Body of pancreas (tissue), 4 donors: ENCODE results near the gene ZFP14. TPM values are rescaled to one million over a fixed set of nuclear protein-coding genes. Genes with fewer than 3 reads are reported as not detected.
A peak's percentile ranks its signal among the peaks of the same experiment; 100 is the strongest.
"Not testable (repeated sequence)": the region's sequence is repeated elsewhere in the genome, so short reads cannot be mapped to it uniquely, and the experiment has no call there.

Experiments
- ATAC-seq: fragments of 150-250 bp; one replicate; pipeline ENCODE4 v1.9.1; 2016
- DNase-seq, 4 donors: peaks; one replicate each; pipeline ENCODE4 v3.0.0-alpha.2; 2019
- H3K27ac ChIP-seq, 4 donors: fragments of 200-600 bp; sonication (generic); 1 replicate in 3 of 4; 2 replicates in 1 of 4; pipeline versions ENCODE4 v1.5.1 to v1.6.1; 2016 to 2019; ENCODE audit warnings: mild to moderate bottlenecking in 1 of 4, mixed read lengths in 1 of 4, moderate library complexity in 1 of 4
- H3K27me3 ChIP-seq, 2 donors: fragments of 200-600 bp; sonication (generic); one replicate each; pipeline ENCODE4 v1.6.0; 2016; ENCODE audit warnings: mild to moderate bottlenecking in 1 of 2
- H3K36me3 ChIP-seq, 2 donors: fragments of 200-600 bp; sonication (generic); replicated peaks in 1 of 2; 2 replicates each; pipeline ENCODE4 v1.5.1; 2016; ENCODE audit warnings: low read depth in 2 of 2; ENCODE audit not compliant: insufficient read depth in 1 of 2
- H3K4me1 ChIP-seq: fragments of 200-600 bp; sonication (generic); one replicate; pipeline ENCODE4 v1.6.0; 2016
- H3K4me3 ChIP-seq, 2 donors: fragments of 200-600 bp; sonication (generic); 1 replicate in 1 of 2; 2 replicates in 1 of 2; pipeline ENCODE4 v1.5.1; 2016 to 2019
- H3K9me3 ChIP-seq, 3 donors: fragments of 200-600 bp; sonication (generic); 1 replicate in 2 of 3; 2 replicates in 1 of 3; pipeline ENCODE4 v1.5.1; 2016
- POLR2A ChIP-seq, 3 donors: fragments of 450-650 bp; IDR thresholded peaks; one replicate each; pipeline ENCODE4 v1.6.1; 2016; ENCODE audit warnings: antibody characterized with exemption in 3 of 3, mild to moderate bottlenecking in 2 of 3
- WGBS, 2 donors: methylation state at CpG; one replicate each; pipeline ENCODE4 v1.1.5; 2017; 5-methylcytosine and 5-hydroxymethylcytosine counted together
- intact Hi-C: fragments of 100-400 bp; cut with DNase I; formaldehyde crosslinking; loops from one replicate; pipeline ENCODE4 v1.15.1; 2023
- total RNA-seq, 2 donors: library from RNA; depleted of rRNA; stranded (reverse); fragments of >200 nt; gene quantifications; one replicate each; pipeline ENCODE4 v1.1.0, GENCODE V29; 2016
- TF ChIP-seq, protein P1 (sequence below), 7 experiments: fragments of 450-650 bp in 4 of 7; fragments of 200-600 bp in 3 of 7; sonication (generic) in 3 of 7; IDR thresholded peaks; one replicate each; pipeline ENCODE4 v1.5.1; 2016 to 2019; ENCODE audit warnings: antibody characterized with exemption in 7 of 7

ZFP14 gene
- total RNA-seq, 2 donors from 2014 or later: 0.99 to 4.4 TPM

DNA sequence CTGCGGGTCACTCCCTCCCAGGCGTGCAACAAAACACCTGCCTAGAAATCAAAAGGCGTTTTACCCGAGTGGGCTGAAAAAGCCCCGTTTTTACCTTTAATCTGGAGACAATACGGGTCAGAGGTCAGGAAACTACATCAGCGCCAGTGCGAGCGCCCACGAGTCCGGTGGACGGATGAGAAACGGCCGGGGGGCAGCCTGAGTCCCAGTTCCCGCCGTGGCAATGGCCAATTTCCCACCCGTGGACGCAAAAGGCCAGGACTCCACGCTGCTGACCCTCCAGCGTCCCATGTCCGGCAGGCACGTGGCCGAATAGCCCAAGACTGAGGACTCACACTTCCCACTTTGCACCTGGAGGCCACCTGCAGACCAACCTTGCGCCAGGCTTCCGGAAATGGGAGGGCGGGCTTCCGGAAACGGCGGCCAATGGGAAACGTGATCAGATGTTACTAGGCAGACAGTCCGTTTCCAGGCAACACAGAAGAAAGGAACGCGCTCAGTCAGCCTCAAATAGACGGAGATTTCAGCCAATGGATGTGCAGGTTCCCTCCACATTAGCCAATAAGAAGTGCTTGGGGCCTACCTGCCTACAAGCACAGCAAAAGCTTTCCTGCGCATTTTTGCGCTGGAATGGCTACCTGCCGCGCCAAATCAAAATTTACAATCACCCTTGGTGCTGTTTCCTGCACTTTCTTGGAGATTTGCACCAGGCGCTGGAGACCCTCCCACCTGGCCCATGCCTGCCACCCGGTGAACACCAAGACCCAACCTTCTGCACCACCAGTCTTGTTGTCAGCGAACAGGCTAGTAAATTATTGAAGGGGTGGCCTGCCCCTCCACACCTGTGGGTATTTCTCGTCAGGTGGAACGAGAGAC is 47.4 kb downstream of the ZFP14 start:
- Histone ChIP-seq H3K27ac (peak overlapping the region in 3 of 4 donors; percentile 32 to 81 (median 78)), H3K36me3 (no peaks in the 10 kb centered on the region), H3K27me3 (no peaks in the 10 kb centered on the region), H3K4me3 (peak overlapping the region; percentile 3 to 28), H3K4me1 (peaks cover 8% of the 10 kb centered on the region), H3K9me3 (no peaks in the 10 kb centered on the region)
- DNase-seq: peak; percentile 83 to 92 (median 86)
- WGBS, 2 donors: 1% methylated on average over 22 to 43 of the region's 43 CpGs
- ATAC-seq: peak; percentile 98
- intact Hi-C loops: no loop called here
- TF ChIP-seq, protein P1, sequence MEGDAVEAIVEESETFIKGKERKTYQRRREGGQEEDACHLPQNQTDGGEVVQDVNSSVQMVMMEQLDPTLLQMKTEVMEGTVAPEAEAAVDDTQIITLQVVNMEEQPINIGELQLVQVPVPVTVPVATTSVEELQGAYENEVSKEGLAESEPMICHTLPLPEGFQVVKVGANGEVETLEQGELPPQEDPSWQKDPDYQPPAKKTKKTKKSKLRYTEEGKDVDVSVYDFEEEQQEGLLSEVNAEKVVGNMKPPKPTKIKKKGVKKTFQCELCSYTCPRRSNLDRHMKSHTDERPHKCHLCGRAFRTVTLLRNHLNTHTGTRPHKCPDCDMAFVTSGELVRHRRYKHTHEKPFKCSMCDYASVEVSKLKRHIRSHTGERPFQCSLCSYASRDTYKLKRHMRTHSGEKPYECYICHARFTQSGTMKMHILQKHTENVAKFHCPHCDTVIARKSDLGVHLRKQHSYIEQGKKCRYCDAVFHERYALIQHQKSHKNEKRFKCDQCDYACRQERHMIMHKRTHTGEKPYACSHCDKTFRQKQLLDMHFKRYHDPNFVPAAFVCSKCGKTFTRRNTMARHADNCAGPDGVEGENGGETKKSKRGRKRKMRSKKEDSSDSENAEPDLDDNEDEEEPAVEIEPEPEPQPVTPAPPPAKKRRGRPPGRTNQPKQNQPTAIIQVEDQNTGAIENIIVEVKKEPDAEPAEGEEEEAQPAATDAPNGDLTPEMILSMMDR (IDR thresholded peaks at IDR 0.05): peak in 2 of 7 experiments; percentile 29 to 32
- TF ChIP-seq POLR2A (IDR thresholded peaks at IDR 0.05): peak in 2 of 3 donors; percentile 47 to 51

DNA sequence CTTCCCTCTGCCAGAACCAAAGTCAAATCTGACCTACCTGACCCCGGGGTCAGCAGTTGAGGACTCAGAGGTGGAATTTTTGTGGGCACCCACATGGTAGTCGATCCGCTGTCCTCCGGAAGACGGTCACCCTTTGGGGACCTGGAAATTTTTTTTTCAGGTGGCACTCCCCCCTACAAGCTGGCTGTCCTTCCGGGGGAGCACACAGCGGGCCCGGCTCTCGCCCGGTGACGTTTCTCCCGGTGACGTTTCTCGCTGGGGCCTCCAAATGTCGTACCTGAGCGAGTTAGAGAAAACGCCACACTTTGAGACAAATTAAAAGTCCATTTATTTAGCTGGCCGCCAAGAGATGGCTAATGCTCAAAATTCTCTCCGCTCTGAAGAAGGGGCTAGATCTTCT is 48.8 kb downstream of the ZFP14 start:
- no peaks in the 10 kb centered on the region for H3K36me3 ChIP-seq
- DNase-seq (no peak), ATAC-seq (no peak)
- intact Hi-C loops: no loop called here
- H3K4me3 ChIP-seq: no peak overlapping the region
- peaks cover 8% of the 10 kb centered on the region for H3K4me1 ChIP-seq
- no peaks in the 10 kb centered on the region for H3K27me3 ChIP-seq
- no peak for TF ChIP-seq POLR2A (IDR thresholded peaks at IDR 0.05)
- TF ChIP-seq, protein P1 (IDR thresholded peaks at IDR 0.05): no peak
- no peaks in the 10 kb centered on the region for H3K9me3 ChIP-seq
- H3K27ac ChIP-seq: no peak overlapping the region
- 66 to 75% methylated on average over 16 to 19 of the region's 19 CpGs for WGBS, 2 donors

DNA sequence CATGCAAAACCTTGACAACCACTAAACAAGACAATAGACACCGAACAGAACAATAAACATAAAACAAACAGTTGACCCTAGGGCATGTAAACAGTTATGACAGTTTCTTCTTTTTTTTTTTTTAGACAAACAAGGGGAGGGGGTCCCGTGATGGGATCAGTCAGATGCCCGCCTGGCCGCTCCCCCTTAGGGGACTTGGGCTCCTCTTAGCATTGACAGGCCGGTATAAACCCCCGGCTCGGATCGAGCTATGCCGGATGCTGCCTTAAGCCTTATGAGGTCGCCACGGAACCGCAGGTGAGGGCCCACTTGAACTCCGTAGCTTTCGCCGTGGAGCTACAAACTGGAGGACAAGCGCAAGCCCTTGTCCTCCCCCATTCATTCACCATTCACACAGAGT is 49.5 kb downstream of the ZFP14 start:
- ATAC-seq, H3K36me3 ChIP-seq, H3K9me3 ChIP-seq, H3K27ac ChIP-seq, H3K27me3 ChIP-seq, DNase-seq, H3K4me3 ChIP-seq, H3K4me1 ChIP-seq, intact Hi-C loops: not testable (repeated sequence)
- 91 to 92% methylated on average over 16 of the region's 16 CpGs for WGBS, 2 donors

DNA sequence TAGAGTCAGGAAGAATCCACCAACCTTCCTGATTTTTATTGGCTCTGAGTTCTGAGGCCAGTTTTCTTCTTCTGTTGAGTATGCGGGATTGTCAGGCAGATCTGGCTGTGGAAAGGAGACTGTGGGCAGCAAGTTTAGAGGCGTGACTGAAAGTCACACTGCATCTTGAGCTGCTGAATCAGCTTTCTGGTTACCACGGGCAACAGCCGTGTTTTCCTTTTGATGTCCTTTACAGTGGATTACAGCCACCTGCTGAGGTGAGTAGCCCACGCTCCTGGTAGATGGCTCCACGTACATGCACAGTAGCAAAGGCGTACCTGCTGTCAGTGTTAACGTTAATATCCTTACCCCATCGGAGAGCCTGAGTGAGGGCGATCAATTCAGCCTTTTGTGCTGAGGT is 52.4 kb downstream of the ZFP14 start:
- H3K4me3 ChIP-seq, H3K27ac ChIP-seq, ATAC-seq, H3K4me1 ChIP-seq, H3K27me3 ChIP-seq, intact Hi-C loops, H3K36me3 ChIP-seq, H3K9me3 ChIP-seq: not testable (repeated sequence)
- 83 to 84% methylated on average over 10 of the region's 10 CpGs for WGBS, 2 donors
- DNase-seq: peak in 3 of 4 donors; percentile 11 to 21 (median 14)

DNA sequence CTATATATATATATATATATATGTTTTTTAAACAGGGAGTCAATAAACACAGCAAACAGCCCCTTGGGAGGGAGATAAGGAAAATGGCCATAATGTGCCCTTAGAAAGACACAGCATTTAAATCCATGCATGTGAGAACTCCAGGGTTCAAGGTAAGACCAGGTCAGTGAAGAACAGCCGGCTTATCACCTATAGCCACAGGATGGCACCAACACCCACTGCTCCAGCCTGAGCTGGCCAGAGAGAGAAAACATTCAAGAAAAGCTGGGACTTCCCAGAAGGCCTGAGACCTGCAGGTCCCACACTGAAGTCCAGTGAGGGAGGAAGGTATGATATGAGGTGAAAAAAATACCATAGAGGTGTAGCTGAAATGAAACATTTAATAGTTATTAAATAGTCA is 63.8 kb downstream of the ZFP14 start:
- H3K4me1 ChIP-seq, DNase-seq, H3K36me3 ChIP-seq, H3K27me3 ChIP-seq, intact Hi-C loops, ATAC-seq, H3K4me3 ChIP-seq, H3K27ac ChIP-seq, H3K9me3 ChIP-seq: not testable (repeated sequence)
- WGBS, 2 donors: no CpG with 5 or more reads among the region's 1 CpG

DNA sequence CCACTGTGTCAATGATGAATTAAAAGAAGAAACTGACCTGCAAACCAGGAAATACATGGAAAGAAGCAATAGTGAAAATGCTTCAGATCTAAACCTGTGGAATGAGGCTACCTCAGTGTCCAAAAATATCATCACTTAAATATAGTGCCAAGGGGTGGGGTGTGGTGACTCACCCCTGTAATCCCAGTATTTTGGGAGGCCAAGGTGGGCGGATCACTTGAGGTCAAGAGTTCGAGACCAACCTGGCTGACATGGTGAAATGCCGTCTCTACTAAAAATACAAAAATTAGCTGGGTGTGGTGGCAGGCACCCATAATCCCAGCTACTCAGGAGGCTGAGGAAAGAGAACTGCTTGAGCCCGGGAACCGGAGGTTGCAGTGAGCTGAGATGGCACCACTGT is 64.9 kb downstream of the ZFP14 start:
- ATAC-seq, H3K4me1 ChIP-seq, H3K27ac ChIP-seq, intact Hi-C loops, H3K4me3 ChIP-seq, DNase-seq, H3K27me3 ChIP-seq, H3K36me3 ChIP-seq, H3K9me3 ChIP-seq: not testable (repeated sequence)
- WGBS, 2 donors: 100% methylated on average over 2 of the region's 5 CpGs; no CpG with 5 or more reads in 1 of the 2 donors

DNA sequence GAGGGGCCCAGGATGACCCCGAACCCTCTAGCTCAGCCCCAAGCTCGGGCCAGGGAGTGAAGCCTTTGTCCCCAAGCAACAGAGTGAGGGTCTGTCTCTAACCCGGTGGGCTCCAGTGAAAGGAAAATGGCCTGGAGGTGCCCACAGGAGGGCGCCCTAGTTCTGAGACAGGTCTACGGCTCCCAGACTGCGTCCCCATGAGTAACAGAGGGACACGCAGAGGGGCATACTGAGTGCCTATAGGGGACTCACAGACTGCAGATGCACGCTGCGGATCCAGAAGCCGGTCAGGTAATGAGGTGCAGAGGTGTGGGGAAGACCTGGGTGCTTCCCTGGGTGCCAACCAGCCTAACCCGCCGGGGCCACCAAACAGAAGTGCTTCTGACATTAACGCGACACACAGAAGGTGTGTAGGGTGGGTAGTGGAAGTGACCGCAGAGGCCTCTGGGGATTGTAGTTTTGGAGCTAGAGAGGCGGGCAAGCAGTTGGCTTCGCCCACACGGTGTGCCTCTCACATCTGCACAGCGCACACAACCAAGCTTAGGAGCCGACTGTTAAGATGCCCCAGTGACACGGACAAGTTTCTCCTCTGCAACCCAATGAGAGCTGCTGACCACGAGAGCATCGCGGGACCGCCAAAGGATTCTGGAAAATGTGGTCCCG is 67.8 kb downstream of the ZFP14 start:
- H3K4me1 ChIP-seq, H3K9me3 ChIP-seq, DNase-seq, H3K36me3 ChIP-seq, H3K27me3 ChIP-seq, intact Hi-C loops, H3K4me3 ChIP-seq, ATAC-seq, H3K27ac ChIP-seq: not testable (repeated sequence)
- WGBS, 2 donors: 95% methylated on average over 8 of the region's 26 CpGs; no CpG with 5 or more reads in 1 of the 2 donors

DNA sequence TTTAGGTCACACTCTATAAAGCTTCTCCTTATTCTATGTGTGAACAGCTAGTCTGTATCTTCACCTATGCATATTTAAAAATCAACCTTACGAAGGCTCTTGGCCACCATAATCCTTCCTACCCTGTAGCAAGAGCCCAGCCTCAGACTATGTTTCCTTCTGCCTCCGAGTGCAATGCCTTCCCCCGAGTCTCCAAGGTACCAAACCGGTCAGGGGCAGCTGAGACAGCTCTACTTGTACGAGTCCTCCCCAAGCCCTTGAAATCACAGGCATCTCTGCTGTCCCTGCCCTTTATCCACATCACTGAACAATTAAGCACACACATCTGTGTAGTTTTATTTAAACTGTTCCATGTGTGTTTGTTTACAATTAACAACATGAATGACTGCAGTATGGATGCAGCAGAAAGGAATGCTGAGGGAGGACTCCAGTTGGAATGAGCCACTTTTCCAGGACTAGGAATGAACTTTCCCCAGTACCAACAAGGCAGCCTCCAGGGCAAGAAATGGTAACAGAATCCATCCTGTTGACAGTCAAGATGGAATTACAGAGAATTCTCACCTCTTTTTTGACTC is 68.5 kb downstream of the ZFP14 start:
- ATAC-seq, H3K9me3 ChIP-seq, intact Hi-C loops, H3K4me3 ChIP-seq, H3K27ac ChIP-seq, DNase-seq, H3K27me3 ChIP-seq, H3K4me1 ChIP-seq, H3K36me3 ChIP-seq: not testable (repeated sequence)
- 63% methylated on average over 1 of the region's 5 CpGs; no CpG with 5 or more reads in 1 of the 2 donors for WGBS, 2 donors

DNA sequence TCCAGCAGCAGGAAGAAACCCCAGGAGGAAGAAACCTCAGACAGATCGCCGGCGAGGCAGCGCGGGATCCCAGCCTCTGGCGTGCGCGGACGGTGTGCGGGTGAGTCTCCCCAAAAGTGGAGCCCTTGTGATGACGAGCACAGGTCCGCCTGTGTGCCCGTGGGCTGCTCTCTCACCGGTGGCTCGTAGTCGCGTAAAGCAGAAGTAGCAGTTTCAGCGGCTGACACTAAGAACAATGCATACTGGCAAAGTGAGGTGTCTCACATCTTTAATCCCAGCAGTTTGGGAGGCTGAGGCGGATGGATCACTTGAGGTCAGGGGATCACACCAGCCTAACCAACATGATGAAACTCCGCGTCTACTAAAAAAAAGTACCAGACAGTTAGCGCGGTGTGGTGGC is 69.2 kb downstream of the ZFP14 start:
- H3K4me3 ChIP-seq, H3K27ac ChIP-seq, ATAC-seq, intact Hi-C loops, H3K27me3 ChIP-seq, DNase-seq, H3K9me3 ChIP-seq, H3K36me3 ChIP-seq, H3K4me1 ChIP-seq: not testable (repeated sequence)
- WGBS, 2 donors: 66 to 100% methylated on average over 2 to 16 of the region's 23 CpGs
